NT2/D1 (cell line): Measurements from ENCODE around the gene CRTAC1.

Experiments used
- YY1 ChIP-seq: IDR thresholded peaks from 2 replicates; pipeline ENCODE4 v1.6.1; 2011; ENCODE audit not compliant: insufficient read length, insufficient read depth
- ZNF274 ChIP-seq: IDR thresholded peaks from 2 replicates; pipeline ENCODE4 v1.6.1; 2011; ENCODE audit warnings: mild to moderate bottlenecking, low read depth, low read length

GRCh38 chr10:98063740-98064027 lies 33.3 kb upstream of the CRTAC1 start:
- TF ChIP-seq ZNF274 (no peak), YY1 (no peak)
